ENCODE data around the gene DPF3. TPM values are rescaled to one million over a fixed set of nuclear protein-coding genes. Genes with fewer than 3 reads are reported as not detected.

The DPF3 gene
- total and polyA plus RNA-seq, 2 donors (not counting 1 experiment from before 2014, with no cell fraction given), result 3.4 to 10.2 TPM

DNA sequence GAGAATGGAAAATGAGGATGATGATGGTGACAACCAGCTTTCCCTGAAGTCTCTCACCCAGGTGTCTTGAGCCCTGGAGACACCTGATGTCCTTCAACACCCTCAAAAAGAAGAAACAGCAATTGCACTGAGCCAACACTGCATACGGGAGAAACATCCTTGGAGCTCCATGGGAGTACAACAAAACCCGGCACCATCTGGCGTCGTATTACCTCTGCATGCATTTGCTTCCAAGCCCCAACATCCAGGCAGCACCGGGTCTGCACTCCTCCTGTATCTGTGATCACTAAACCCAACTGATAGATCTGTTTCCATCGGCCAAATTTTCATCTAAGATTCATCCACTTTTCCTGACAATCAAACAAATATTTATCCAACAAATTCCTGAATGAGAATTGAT lies 249.9 kb downstream of the DPF3 start:
- CTCF ChIA-PET, result no interaction called here
- ATAC-seq (ENCODE audit: low read depth), result no peak

DNA sequence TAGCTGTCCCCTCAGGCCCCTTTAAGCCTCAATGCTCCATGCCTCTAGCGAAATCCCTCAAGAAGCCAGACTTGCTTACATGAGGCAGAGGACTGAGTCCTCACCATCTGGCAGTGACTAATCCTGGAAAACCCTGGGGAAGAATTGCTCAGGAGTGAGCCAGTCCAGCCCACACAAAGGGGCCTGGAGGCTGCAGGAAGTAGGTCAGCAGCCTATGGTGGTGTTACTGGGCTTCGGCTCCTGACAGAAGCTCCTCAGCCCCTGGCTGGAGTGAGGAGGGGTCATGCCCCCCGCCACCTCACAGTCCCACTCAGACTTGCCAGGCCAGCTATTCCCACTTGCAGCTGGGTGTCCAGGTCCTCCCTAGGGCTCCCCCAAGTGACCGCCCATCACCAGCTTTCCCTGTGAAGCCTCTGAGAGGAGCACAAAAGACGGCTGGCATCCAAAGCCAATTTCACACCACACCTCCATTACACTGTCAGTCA lies 250.5 kb downstream of the DPF3 start:
- TF ChIP-seq EZH2 (IDR thresholded peaks at IDR 0.05; ENCODE audit: borderline replicate concordance, insufficient read depth, low read depth, low read length, poor library complexity, severe bottlenecking), result no peak
- TF ChIP-seq, protein P1, sequence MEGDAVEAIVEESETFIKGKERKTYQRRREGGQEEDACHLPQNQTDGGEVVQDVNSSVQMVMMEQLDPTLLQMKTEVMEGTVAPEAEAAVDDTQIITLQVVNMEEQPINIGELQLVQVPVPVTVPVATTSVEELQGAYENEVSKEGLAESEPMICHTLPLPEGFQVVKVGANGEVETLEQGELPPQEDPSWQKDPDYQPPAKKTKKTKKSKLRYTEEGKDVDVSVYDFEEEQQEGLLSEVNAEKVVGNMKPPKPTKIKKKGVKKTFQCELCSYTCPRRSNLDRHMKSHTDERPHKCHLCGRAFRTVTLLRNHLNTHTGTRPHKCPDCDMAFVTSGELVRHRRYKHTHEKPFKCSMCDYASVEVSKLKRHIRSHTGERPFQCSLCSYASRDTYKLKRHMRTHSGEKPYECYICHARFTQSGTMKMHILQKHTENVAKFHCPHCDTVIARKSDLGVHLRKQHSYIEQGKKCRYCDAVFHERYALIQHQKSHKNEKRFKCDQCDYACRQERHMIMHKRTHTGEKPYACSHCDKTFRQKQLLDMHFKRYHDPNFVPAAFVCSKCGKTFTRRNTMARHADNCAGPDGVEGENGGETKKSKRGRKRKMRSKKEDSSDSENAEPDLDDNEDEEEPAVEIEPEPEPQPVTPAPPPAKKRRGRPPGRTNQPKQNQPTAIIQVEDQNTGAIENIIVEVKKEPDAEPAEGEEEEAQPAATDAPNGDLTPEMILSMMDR (IDR thresholded peaks at IDR 0.05), result no peak

More for the DNA sequence above, 249.9 kb downstream of the DPF3 start:
- H3K4me3 Mint-ChIP-seq, result no peak overlapping the region
- H3K4me3 ChIP-seq (ENCODE audit: control extremely low read depth in 1 of 5, extremely low read depth in 1 of 5, insufficient read depth in 1 of 5, low read depth in 2 of 5, low read length in 4 of 5), result no peak overlapping the region
- no peaks in the 10 kb centered on the region for H3K36me3 ChIP-seq (replicated peaks in 1 of 2; ENCODE audit: control extremely low read depth in 1 of 2, control insufficient read depth in 1 of 2, extremely low read depth in 1 of 2, insufficient read depth in 2 of 2, low read length in 1 of 2)
- no peak overlapping the region for H3K9ac ChIP-seq (ENCODE audit: low read length)
- H4K20me1 ChIP-seq (ENCODE audit: control insufficient read depth, insufficient read depth, low read length, poor library complexity, severe bottlenecking), result no peaks in the 10 kb centered on the region
- no peaks in the 10 kb centered on the region for H3K4me1 Mint-ChIP-seq
- no peak overlapping the region for H3K27ac ChIP-seq (ENCODE audit: low read length in 2 of 2)
- intact Hi-C loops (cut with micrococcal nuclease), result no loop called here
- no peaks in the 10 kb centered on the region for H3K4me1 ChIP-seq (ENCODE audit: control insufficient read depth in 2 of 2, insufficient read depth in 2 of 2, low read length in 2 of 2)
- no peak overlapping the region for H2AFZ ChIP-seq (ENCODE audit: insufficient read depth, low read depth, low read length, poor library complexity, severe bottlenecking)
- POLR2A ChIA-PET, result no interaction called here
- peaks cover 0 to 2% (median 0%) of the 10 kb centered on the region in 4 experiments for H3K27me3 ChIP-seq (replicated peaks in 1 of 4; ENCODE audit: control extremely low read depth in 1 of 4, control insufficient read depth in 3 of 4, insufficient read depth in 4 of 4, low read length in 3 of 4)
- peaks cover 5 to 16% (median 9%) of the 10 kb centered on the region in 3 donors for H3K9me3 ChIP-seq (ENCODE audit: control extremely low read depth in 1 of 3, control insufficient read depth in 2 of 3, insufficient read depth in 1 of 3, low read length in 2 of 3)
- 89% methylated on average over 5 of the region's 6 CpGs for WGBS (ENCODE audit: insufficient coverage)
- H3K27me3 Mint-ChIP-seq, result no peaks in the 10 kb centered on the region
- H3K27ac Mint-ChIP-seq, result no peak overlapping the region
- no peak for DNase-seq
- TF ChIP-seq, protein P1 (IDR thresholded peaks at IDR 0.05), result no peak
- no peak for TF ChIP-seq EZH2 (IDR thresholded peaks at IDR 0.05; ENCODE audit: borderline replicate concordance, insufficient read depth, low read depth, low read length, poor library complexity, severe bottlenecking)
- peaks cover 2% of the 10 kb centered on the region for H3K9me3 Mint-ChIP-seq (ENCODE audit: insufficient read depth)
- no peaks in the 10 kb centered on the region for H3K79me2 ChIP-seq (ENCODE audit: control insufficient read depth, insufficient read depth, low read length)
- H3K4me2 ChIP-seq (replicated peaks; ENCODE audit: low read depth, low read length, poor library complexity, severe bottlenecking), result no peak overlapping the region

More for the DNA sequence above, 250.5 kb downstream of the DPF3 start:
- Mint-ChIP-seq H3K27ac (no peak overlapping the region), H3K4me3 (no peak overlapping the region), H3K27me3 (no peaks in the 10 kb centered on the region), H3K4me1 (no peaks in the 10 kb centered on the region), H3K9me3 (ENCODE audit: insufficient read depth) (peaks cover 2% of the 10 kb centered on the region)
- DNase-seq (no peak), ATAC-seq (ENCODE audit: low read depth) (no peak)
- Histone ChIP-seq H3K27me3 (replicated peaks in 1 of 4; ENCODE audit: control extremely low read depth in 1 of 4, control insufficient read depth in 3 of 4, insufficient read depth in 4 of 4, low read length in 3 of 4) (no peaks in the 10 kb centered on the region), H3K36me3 (replicated peaks in 1 of 2; ENCODE audit: control extremely low read depth in 1 of 2, control insufficient read depth in 1 of 2, extremely low read depth in 1 of 2, insufficient read depth in 2 of 2, low read length in 1 of 2) (no peaks in the 10 kb centered on the region), H3K4me1 (ENCODE audit: control insufficient read depth in 2 of 2, insufficient read depth in 2 of 2, low read length in 2 of 2) (no peaks in the 10 kb centered on the region), H3K9ac (ENCODE audit: low read length) (no peak overlapping the region), H3K27ac (ENCODE audit: low read length in 2 of 2) (no peak overlapping the region), H3K79me2 (ENCODE audit: control insufficient read depth, insufficient read depth, low read length) (no peaks in the 10 kb centered on the region), H4K20me1 (ENCODE audit: control insufficient read depth, insufficient read depth, low read length, poor library complexity, severe bottlenecking) (no peaks in the 10 kb centered on the region), H3K4me2 (replicated peaks; ENCODE audit: low read depth, low read length, poor library complexity, severe bottlenecking) (no peak overlapping the region), H3K4me3 (ENCODE audit: control extremely low read depth in 1 of 5, extremely low read depth in 1 of 5, insufficient read depth in 1 of 5, low read depth in 2 of 5, low read length in 4 of 5) (no peak overlapping the region), H2AFZ (ENCODE audit: insufficient read depth, low read depth, low read length, poor library complexity, severe bottlenecking) (no peak overlapping the region), H3K9me3 (ENCODE audit: control extremely low read depth in 1 of 3, control insufficient read depth in 2 of 3, insufficient read depth in 1 of 3, low read length in 2 of 3) (peaks cover 5 to 21% (median 10%) of the 10 kb centered on the region in 3 donors)
- intact Hi-C loops (cut with micrococcal nuclease), result no loop called here
- WGBS (ENCODE audit: insufficient coverage), result 89% methylated on average over 4 of the region's 5 CpGs
- ChIA-PET POLR2A (no interaction called here), CTCF (no interaction called here)

Data from B cell (primary cell).